ENCODE results near the gene PDE3B.

DNA sequence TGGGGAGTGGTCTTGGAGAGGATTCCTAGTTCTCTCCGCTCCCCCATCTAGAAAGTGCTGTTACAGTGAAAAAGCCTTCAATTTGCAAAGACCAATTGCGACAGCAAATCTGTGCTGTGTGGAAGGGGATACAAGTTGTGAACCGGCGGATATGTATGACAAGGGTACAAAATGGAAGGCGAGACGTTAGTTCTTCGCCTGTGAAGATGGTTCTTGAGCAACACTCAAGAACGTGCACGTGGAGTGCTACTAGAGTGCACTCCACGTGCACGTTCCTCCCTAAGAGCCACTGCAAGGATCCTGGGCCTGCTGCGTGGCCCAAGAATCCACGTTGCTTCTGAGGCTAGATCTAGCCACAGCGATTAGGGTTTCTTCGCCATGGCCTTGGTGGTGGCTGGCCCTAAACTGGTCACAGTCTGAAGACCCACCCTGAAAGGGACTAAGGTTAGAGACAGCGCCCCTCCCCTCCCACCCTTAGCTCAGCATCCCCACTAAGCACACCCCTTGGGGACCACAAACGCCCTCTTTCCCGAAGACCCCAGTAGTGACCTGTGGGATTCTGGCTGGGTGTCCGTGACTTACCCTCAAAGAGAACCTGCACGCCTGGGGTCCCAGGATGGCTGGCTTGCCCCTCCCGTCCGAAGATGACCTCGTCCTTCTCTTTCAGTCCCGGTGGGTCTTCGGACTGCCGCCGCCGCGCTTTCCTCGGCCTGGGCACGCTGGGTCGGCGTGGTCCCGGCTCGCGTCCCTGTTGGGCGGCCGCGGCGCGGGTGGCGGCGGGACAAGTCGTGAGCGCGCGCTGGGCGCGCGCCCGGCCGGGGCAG, 519 bp upstream of the PDE3B start:
- no peak for TF ChIP-seq CTCF (IDR thresholded peaks at IDR 0.05)
- no peak for TF ChIP-seq POLR2A (IDR thresholded peaks at IDR 0.05)
